Measurements from ENCODE around the gene LMTK2. TPM values are rescaled to one million over a fixed set of nuclear protein-coding genes. Genes with fewer than 3 reads are reported as not detected.

LMTK2 gene
- total and polyA plus RNA-seq, 2 donors (not counting 1 experiment from before 2014, with no cell fraction given), result 4.9 to 13.1 TPM

DNA sequence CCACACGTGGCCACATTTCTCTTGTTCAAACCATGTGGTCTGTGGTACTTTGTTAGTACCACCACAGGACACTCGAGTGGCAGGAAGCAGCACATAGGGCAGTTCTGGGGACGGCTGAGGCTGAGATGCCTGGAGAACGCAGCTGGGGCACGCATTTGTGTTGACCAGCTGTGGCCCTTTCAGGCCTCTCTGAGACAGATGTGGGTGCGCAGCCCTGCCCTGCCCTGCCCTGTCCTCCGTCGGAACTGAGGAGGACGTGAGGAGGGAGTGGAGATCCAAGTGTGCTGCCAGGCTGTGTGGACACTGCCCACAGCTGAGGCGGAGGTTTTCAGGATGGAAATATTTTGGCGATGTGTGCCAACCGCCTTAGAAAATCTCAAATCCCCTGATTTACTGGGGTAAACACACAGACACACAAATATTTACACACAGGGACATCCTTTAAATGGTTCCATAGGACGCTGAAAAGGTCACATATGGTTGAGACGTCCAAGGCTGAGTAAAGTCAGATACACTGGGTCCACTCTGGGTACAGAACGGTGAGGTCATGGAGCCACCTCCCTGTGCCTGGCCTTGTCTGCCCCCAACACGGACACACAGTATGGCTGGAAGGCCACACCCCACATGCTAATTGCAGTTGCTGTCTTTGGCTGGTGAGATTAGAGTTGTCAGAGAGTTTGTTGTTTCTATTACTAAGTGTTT, 119.4 kb downstream of the LMTK2 start:
- Histone ChIP-seq H3K4me2 (replicated peaks; ENCODE audit: low read depth, low read length, poor library complexity, severe bottlenecking) (no peak overlapping the region), H3K79me2 (ENCODE audit: control insufficient read depth, insufficient read depth, low read length) (no peaks in the 10 kb centered on the region), H3K9ac (ENCODE audit: low read length) (no peak overlapping the region), H2AFZ (ENCODE audit: insufficient read depth, low read depth, low read length, poor library complexity, severe bottlenecking) (no peak overlapping the region), H4K20me1 (ENCODE audit: control insufficient read depth, insufficient read depth, low read length, poor library complexity, severe bottlenecking) (peaks cover 20% of the 10 kb centered on the region), H3K36me3 (replicated peaks in 1 of 2; ENCODE audit: control extremely low read depth in 1 of 2, control insufficient read depth in 1 of 2, extremely low read depth in 1 of 2, insufficient read depth in 2 of 2, low read length in 1 of 2) (peaks cover 0 to 58% of the 10 kb centered on the region in 2 experiments), H3K9me3 (ENCODE audit: control extremely low read depth in 1 of 3, control insufficient read depth in 2 of 3, insufficient read depth in 1 of 3, low read length in 2 of 3) (no peaks in the 10 kb centered on the region), H3K4me3 (ENCODE audit: control extremely low read depth in 1 of 5, extremely low read depth in 1 of 5, insufficient read depth in 1 of 5, low read depth in 2 of 5, low read length in 4 of 5) (no peak overlapping the region), H3K4me1 (ENCODE audit: control insufficient read depth in 2 of 2, insufficient read depth in 2 of 2, low read length in 2 of 2) (no peaks in the 10 kb centered on the region), H3K27ac (ENCODE audit: low read length in 2 of 2) (no peak overlapping the region), H3K27me3 (replicated peaks in 1 of 4; ENCODE audit: control extremely low read depth in 1 of 4, control insufficient read depth in 3 of 4, insufficient read depth in 4 of 4, low read length in 3 of 4) (peaks cover 0 to 3% (median 0%) of the 10 kb centered on the region in 4 experiments)
- Mint-ChIP-seq H3K9me3 (ENCODE audit: insufficient read depth) (no peaks in the 10 kb centered on the region), H3K27me3 (no peaks in the 10 kb centered on the region), H3K4me3 (no peak overlapping the region), H3K27ac (no peak overlapping the region), H3K4me1 (peaks cover 3% of the 10 kb centered on the region)
- no peak for ATAC-seq (ENCODE audit: low read depth)
- ChIA-PET POLR2A (interaction anchor here (0.7 kb wide), 1 partner anchor 97 kb away, joined by 6 read pairs; no protein-coding TSS in a partner anchor), CTCF (no interaction called here)
- no peak for DNase-seq
- intact Hi-C loops (cut with micrococcal nuclease), result no loop called here
- TF ChIP-seq, protein P1, sequence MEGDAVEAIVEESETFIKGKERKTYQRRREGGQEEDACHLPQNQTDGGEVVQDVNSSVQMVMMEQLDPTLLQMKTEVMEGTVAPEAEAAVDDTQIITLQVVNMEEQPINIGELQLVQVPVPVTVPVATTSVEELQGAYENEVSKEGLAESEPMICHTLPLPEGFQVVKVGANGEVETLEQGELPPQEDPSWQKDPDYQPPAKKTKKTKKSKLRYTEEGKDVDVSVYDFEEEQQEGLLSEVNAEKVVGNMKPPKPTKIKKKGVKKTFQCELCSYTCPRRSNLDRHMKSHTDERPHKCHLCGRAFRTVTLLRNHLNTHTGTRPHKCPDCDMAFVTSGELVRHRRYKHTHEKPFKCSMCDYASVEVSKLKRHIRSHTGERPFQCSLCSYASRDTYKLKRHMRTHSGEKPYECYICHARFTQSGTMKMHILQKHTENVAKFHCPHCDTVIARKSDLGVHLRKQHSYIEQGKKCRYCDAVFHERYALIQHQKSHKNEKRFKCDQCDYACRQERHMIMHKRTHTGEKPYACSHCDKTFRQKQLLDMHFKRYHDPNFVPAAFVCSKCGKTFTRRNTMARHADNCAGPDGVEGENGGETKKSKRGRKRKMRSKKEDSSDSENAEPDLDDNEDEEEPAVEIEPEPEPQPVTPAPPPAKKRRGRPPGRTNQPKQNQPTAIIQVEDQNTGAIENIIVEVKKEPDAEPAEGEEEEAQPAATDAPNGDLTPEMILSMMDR (IDR thresholded peaks at IDR 0.05), result no peak
- WGBS (ENCODE audit: insufficient coverage), result 92% methylated on average over 12 of the region's 16 CpGs

DNA sequence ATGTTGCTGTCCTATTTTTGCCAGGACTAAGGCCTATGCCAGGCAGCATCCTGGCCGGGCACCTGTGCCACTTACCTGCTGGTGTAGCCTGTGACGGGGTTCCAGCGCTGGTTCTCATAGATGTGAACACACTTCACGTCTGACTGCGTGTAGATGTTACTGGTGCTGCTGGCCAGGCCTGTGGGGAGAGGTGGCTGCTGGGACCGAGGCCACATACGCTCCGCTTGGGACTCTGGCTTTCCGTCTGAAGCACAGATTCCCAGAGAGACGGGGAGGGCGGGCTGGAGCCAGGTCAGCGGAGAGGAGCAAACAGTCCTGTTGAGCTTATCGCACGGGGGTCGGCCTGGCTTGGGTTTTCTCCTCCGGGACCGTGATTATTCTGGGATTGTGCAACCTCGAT, 121.3 kb downstream of the LMTK2 start:
- ATAC-seq (ENCODE audit: low read depth), result no peak
- Mint-ChIP-seq H3K27me3 (no peaks in the 10 kb centered on the region), H3K4me1 (no peaks in the 10 kb centered on the region), H3K27ac (no peak overlapping the region), H3K4me3 (no peak overlapping the region), H3K9me3 (ENCODE audit: insufficient read depth) (no peaks in the 10 kb centered on the region)
- Histone ChIP-seq H3K27me3 (replicated peaks in 1 of 4; ENCODE audit: control extremely low read depth in 1 of 4, control insufficient read depth in 3 of 4, insufficient read depth in 4 of 4, low read length in 3 of 4) (peaks cover 0 to 3% (median 0%) of the 10 kb centered on the region in 4 experiments), H4K20me1 (ENCODE audit: control insufficient read depth, insufficient read depth, low read length, poor library complexity, severe bottlenecking) (peaks cover 12% of the 10 kb centered on the region), H3K79me2 (ENCODE audit: control insufficient read depth, insufficient read depth, low read length) (no peaks in the 10 kb centered on the region), H3K4me3 (ENCODE audit: control extremely low read depth in 1 of 5, extremely low read depth in 1 of 5, insufficient read depth in 1 of 5, low read depth in 2 of 5, low read length in 4 of 5) (no peak overlapping the region), H2AFZ (ENCODE audit: insufficient read depth, low read depth, low read length, poor library complexity, severe bottlenecking) (no peak overlapping the region), H3K4me2 (replicated peaks; ENCODE audit: low read depth, low read length, poor library complexity, severe bottlenecking) (no peak overlapping the region), H3K36me3 (replicated peaks in 1 of 2; ENCODE audit: control extremely low read depth in 1 of 2, control insufficient read depth in 1 of 2, extremely low read depth in 1 of 2, insufficient read depth in 2 of 2, low read length in 1 of 2) (peaks cover 0 to 51% of the 10 kb centered on the region in 2 experiments), H3K27ac (ENCODE audit: low read length in 2 of 2) (no peak overlapping the region), H3K4me1 (ENCODE audit: control insufficient read depth in 2 of 2, insufficient read depth in 2 of 2, low read length in 2 of 2) (no peaks in the 10 kb centered on the region), H3K9me3 (ENCODE audit: control extremely low read depth in 1 of 3, control insufficient read depth in 2 of 3, insufficient read depth in 1 of 3, low read length in 2 of 3) (no peaks in the 10 kb centered on the region), H3K9ac (ENCODE audit: low read length) (no peak overlapping the region)
- intact Hi-C loops (cut with micrococcal nuclease), result no loop called here
- 95% methylated on average over 15 of the region's 18 CpGs for WGBS (ENCODE audit: insufficient coverage)
- TF ChIP-seq, protein P1 (IDR thresholded peaks at IDR 0.05), result no peak
- TF ChIP-seq EZH2 (IDR thresholded peaks at IDR 0.05; ENCODE audit: borderline replicate concordance, insufficient read depth, low read depth, low read length, poor library complexity, severe bottlenecking), result no peak
- ChIA-PET CTCF (no interaction called here), POLR2A (no interaction called here)
- no peak for DNase-seq

All from B cell (primary cell).